Nephron progenitor cell (in vitro differentiated cells): ENCODE results near the gene EDNRA.

Source experiments
- DNase-seq: peaks from one replicate; pipeline ENCODE4 v3.0.0; 2021
- H3K27ac Mint-ChIP-seq: 2 replicates; pipeline ENCODE4 v1.8.0; 2021; ENCODE audit warnings: mild to moderate bottlenecking, moderate library complexity, mixed read lengths
- H3K27me3 Mint-ChIP-seq: 2 replicates; pipeline ENCODE4 v1.8.0; 2021; ENCODE audit warnings: mild to moderate bottlenecking, low read depth, mixed read lengths; ENCODE audit not compliant: poor library complexity
- H3K36me3 Mint-ChIP-seq: 2 replicates; pipeline ENCODE4 v1.8.0; 2021; ENCODE audit warnings: low read depth, mixed read lengths
- H3K4me1 Mint-ChIP-seq: 2 replicates; pipeline ENCODE4 v1.8.0; 2021; ENCODE audit warnings: mixed read lengths
- H3K4me3 Mint-ChIP-seq: 2 replicates; pipeline ENCODE4 v1.8.0; 2021; ENCODE audit warnings: mild to moderate bottlenecking, moderate library complexity, mixed read lengths
- H3K9me3 Mint-ChIP-seq: 2 replicates; pipeline ENCODE4 v1.8.0; 2021; ENCODE audit warnings: mild to moderate bottlenecking, moderate library complexity, mixed read lengths
- TF ChIP-seq, protein P1 (sequence below): fragments of 200-600 bp; sonication (generic); IDR thresholded peaks from 2 replicates; pipeline ENCODE4 v1.5.0; 2021; ENCODE audit warnings: antibody characterized with exemption

Gene EDNRA

DNA sequence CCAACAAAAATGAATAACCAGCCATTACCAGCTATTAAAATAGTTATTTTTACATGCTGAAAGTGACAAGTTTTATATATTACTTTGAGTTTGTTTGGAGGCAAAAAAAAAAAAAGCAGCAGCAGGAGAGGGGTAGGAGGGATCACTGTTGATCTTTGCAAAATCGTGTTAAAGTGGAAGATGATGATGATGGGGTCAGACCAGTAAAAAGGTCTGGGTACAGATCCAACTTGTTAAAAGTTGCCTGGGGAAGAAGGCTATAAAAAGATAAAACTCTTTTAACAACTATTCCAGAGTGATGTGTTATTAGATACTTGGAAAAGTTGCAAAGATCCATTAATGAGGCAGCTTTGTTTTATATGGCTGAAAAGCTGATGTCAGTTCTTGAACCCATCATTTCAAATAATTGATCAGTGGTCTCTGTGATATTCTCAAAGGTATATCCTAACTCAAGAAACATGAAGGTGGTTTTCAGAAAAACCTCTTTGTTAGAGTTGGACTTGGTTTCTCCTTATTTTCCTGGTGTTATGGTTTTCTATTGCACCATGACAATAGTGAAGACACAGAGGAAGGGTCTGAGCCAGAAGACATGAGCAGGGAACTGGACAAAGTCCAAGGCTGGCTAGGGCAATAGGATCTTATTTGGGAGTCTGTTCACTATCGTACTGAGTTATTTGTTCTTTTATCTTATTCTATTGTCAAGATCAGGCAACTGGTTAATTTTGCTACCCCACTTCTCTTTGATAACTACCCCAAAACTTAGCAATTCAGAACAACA lies 44.8 kb downstream of the EDNRA start:
- Mint-ChIP-seq H3K9me3 (no peaks in the 10 kb centered on the region), H3K4me1 (no peaks in the 10 kb centered on the region), H3K27me3 (peaks cover 14% of the 10 kb centered on the region), H3K36me3 (no peaks in the 10 kb centered on the region), H3K27ac (no peak overlapping the region), H3K4me3 (no peak overlapping the region)
- no peak for DNase-seq
- TF ChIP-seq, protein P1, sequence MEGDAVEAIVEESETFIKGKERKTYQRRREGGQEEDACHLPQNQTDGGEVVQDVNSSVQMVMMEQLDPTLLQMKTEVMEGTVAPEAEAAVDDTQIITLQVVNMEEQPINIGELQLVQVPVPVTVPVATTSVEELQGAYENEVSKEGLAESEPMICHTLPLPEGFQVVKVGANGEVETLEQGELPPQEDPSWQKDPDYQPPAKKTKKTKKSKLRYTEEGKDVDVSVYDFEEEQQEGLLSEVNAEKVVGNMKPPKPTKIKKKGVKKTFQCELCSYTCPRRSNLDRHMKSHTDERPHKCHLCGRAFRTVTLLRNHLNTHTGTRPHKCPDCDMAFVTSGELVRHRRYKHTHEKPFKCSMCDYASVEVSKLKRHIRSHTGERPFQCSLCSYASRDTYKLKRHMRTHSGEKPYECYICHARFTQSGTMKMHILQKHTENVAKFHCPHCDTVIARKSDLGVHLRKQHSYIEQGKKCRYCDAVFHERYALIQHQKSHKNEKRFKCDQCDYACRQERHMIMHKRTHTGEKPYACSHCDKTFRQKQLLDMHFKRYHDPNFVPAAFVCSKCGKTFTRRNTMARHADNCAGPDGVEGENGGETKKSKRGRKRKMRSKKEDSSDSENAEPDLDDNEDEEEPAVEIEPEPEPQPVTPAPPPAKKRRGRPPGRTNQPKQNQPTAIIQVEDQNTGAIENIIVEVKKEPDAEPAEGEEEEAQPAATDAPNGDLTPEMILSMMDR, result no peak

GRCh38 chr4:147526272-147526654 lies 45.4 kb downstream of the EDNRA start:
- Mint-ChIP-seq H3K36me3 (no peaks in the 10 kb centered on the region), H3K27ac (no peak overlapping the region)

DNA sequence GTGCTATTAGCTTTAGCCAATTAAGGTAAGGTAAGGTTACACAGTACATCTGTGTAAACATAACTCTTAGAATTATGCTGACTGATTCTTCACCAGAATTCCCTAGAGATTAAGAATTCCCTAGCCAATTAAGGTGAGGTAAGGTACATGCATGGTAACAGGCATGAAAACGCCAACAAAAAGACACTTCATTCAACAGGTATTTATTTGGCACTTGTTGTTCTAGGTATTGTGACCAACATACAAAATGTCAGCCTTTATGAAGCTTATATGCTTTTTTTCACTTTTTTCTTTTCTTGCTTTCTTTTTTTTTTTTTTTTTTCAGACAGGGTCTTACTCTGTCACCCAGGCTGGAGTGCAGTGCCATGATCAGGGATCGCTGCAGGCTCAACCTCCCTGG lies 47.2 kb downstream of the EDNRA start:
- no peaks in the 10 kb centered on the region for H3K36me3 Mint-ChIP-seq
- TF ChIP-seq, protein P1, result no peak
- H3K27me3 Mint-ChIP-seq, result peaks cover 10% of the 10 kb centered on the region
- H3K4me3 Mint-ChIP-seq, result no peak overlapping the region
- no peaks in the 10 kb centered on the region for H3K4me1 Mint-ChIP-seq
- H3K27ac Mint-ChIP-seq, result no peak overlapping the region
- DNase-seq, result no peak
- H3K9me3 Mint-ChIP-seq, result no peaks in the 10 kb centered on the region

More at GRCh38 chr4:147526272-147526654, 45.4 kb downstream of the EDNRA start:
- no peak for DNase-seq
- TF ChIP-seq, protein P1, result no peak
- Mint-ChIP-seq H3K4me3 (no peak overlapping the region), H3K4me1 (no peaks in the 10 kb centered on the region), H3K27me3 (peaks cover 14% of the 10 kb centered on the region), H3K9me3 (no peaks in the 10 kb centered on the region)

DNA sequence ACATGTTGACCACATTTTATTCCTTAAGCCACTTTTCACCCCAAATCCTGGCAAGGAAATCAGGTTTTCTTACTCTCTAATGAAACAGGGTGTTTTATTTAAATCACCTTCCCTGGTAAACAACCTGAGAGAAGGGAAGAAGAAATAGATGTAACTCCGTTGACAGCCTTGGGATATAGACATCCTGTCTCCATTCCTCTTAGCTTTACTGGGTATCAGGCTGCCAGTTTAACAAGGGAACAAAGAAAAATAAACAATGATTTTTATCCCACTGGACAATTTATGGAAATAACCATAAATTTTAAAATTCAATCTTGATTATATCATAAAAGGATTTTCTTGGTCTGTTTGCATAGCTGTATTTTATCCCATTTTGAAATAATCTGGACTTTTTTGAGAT lies 49.2 kb downstream of the EDNRA start:
- no peak overlapping the region for H3K4me3 Mint-ChIP-seq
- H3K27me3 Mint-ChIP-seq, result peaks cover 8% of the 10 kb centered on the region
- TF ChIP-seq, protein P1, result no peak
- H3K27ac Mint-ChIP-seq, result no peak overlapping the region
- H3K4me1 Mint-ChIP-seq, result peaks cover 12% of the 10 kb centered on the region
- H3K9me3 Mint-ChIP-seq, result no peaks in the 10 kb centered on the region
- no peaks in the 10 kb centered on the region for H3K36me3 Mint-ChIP-seq
- no peak for DNase-seq

DNA sequence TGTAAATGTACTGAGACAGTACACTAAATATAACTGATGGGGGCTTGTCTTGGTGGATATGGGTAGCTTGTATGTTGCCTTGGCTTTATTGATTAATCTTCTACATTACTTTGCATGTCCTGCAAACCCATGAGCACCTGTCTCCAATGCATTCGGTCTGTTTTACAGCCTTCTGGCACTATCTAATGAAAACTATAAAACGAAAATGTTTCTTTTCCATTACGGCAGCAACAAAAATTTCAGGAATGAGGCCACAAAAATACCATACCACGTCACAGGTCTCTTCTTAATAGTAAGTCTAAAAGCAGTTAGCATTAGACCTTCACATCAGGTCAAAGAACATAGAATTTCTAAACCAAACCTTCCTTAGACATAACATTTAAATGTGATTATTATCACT lies 49.8 kb downstream of the EDNRA start:
- Mint-ChIP-seq H3K9me3 (no peaks in the 10 kb centered on the region), H3K4me3 (no peak overlapping the region), H3K36me3 (no peaks in the 10 kb centered on the region), H3K4me1 (peaks cover 18% of the 10 kb centered on the region), H3K27ac (no peak overlapping the region), H3K27me3 (peaks cover 8% of the 10 kb centered on the region)
- TF ChIP-seq, protein P1, result no peak
- DNase-seq, result no peak

DNA sequence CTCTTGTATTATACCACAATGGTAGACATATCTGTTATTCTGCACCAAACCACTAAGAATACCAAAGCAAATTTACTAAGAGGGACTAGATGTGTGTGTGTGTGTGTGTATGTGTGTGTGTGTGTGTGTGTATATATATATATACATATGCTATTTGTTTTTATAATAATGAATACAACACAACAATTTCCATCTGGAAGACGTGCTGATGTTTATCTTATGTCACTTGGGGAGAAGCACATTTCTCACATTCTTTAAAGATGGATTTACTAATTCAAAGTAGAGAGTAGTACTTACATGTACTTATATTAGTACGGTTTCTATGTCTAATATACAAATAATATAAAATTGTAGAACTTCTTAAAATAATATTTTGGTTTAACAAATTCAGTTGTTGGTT lies 52.0 kb downstream of the EDNRA start:
- DNase-seq, result no peak
- no peak overlapping the region for H3K27ac Mint-ChIP-seq
- peaks cover 19% of the 10 kb centered on the region for H3K4me1 Mint-ChIP-seq
- TF ChIP-seq, protein P1, result no peak
- H3K36me3 Mint-ChIP-seq, result no peaks in the 10 kb centered on the region
- H3K9me3 Mint-ChIP-seq, result no peaks in the 10 kb centered on the region
- H3K27me3 Mint-ChIP-seq, result peaks cover 4% of the 10 kb centered on the region
- H3K4me3 Mint-ChIP-seq, result no peak overlapping the region
